ENCODE measurements around the gene ASCC1. TPM values are rescaled to one million over a fixed set of nuclear protein-coding genes. Genes with fewer than 3 reads are reported as not detected.
A peak's percentile ranks its signal among the peaks of the same experiment; 100 is the strongest.

The ASCC1 gene
- total RNA-seq, 2 experiments from 2014 or later, result 61.6 to 66.2 TPM

- intact Hi-C loops (cut with micrococcal nuclease), result no loop called here
- no peak overlapping the region for H3K4me3 Mint-ChIP-seq
- H3K36me3 Mint-ChIP-seq (ENCODE audit: low read depth), result peaks cover 15% of the 10 kb centered on the region
- TF ChIP-seq CTCF (IDR thresholded peaks at IDR 0.05), result no peak
- ChIA-PET POLR2A (interaction anchor here (1.0 kb wide), 1 partner anchor 21 kb away, joined by 4 read pairs; no protein-coding TSS in a partner anchor), CTCF (interaction anchor here (0.7 to 4.4 kb wide), 22 partner anchors 10 to 216 kb away, joined by 3 to 41 read pairs (median 6); partner anchors contain the start of gene SPOCK2)
- H3K9me3 Mint-ChIP-seq, result no peaks in the 10 kb centered on the region
- DNase-seq (no peak), ATAC-seq (no peak)
- H3K27me3 Mint-ChIP-seq, result no peaks in the 10 kb centered on the region
- no peak overlapping the region for H3K27ac Mint-ChIP-seq
- peaks cover 27% of the 10 kb centered on the region for H3K4me1 Mint-ChIP-seq (ENCODE audit: low read depth)
Measured at GRCh38 chr10:72126872-72127232, 89.2 kb downstream of the ASCC1 start.

- ATAC-seq, result no peak
Measured at GRCh38 chr10:72126184-72126871, 89.7 kb downstream of the ASCC1 start.

GRCh38 chr10:72124989-72125388 is 91.1 kb downstream of the ASCC1 start:
- H3K9me3 Mint-ChIP-seq, result no peaks in the 10 kb centered on the region
- peaks cover 29% of the 10 kb centered on the region for H3K4me1 Mint-ChIP-seq (ENCODE audit: low read depth)
- no peak for ATAC-seq
- no peak overlapping the region for H3K4me3 Mint-ChIP-seq
- ChIA-PET POLR2A (interaction anchor here (1.0 to 1.5 kb wide), 3 partner anchors 37 to 149 kb away, joined by 3 to 4 read pairs (median 4); partner anchors contain the start of genes DDIT4 and SPOCK2), CTCF (interaction anchor here (1.0 to 4.4 kb wide), 12 partner anchors 10 to 228 kb away, joined by 3 to 41 read pairs (median 4); no protein-coding TSS in a partner anchor)
- no peak for TF ChIP-seq CTCF (IDR thresholded peaks at IDR 0.05)
- H3K36me3 Mint-ChIP-seq (ENCODE audit: low read depth), result peaks cover 19% of the 10 kb centered on the region
- no peaks in the 10 kb centered on the region for H3K27me3 Mint-ChIP-seq
- H3K27ac Mint-ChIP-seq, result no peak overlapping the region
- intact Hi-C loops (cut with micrococcal nuclease), result no loop called here
- no peak for DNase-seq

More at GRCh38 chr10:72126184-72126871, 89.7 kb downstream of the ASCC1 start:
- intact Hi-C loops (cut with micrococcal nuclease), result no loop called here
- Mint-ChIP-seq H3K4me3 (no peak overlapping the region), H3K9me3 (no peaks in the 10 kb centered on the region), H3K27me3 (no peaks in the 10 kb centered on the region), H3K27ac (no peak overlapping the region), H3K36me3 (ENCODE audit: low read depth) (peaks cover 17% of the 10 kb centered on the region), H3K4me1 (ENCODE audit: low read depth) (peaks cover 30% of the 10 kb centered on the region)
- POLR2A ChIA-PET, result interaction anchor here (0.7 to 1.2 kb wide), 3 partner anchors 11 to 31 kb away, joined by 3 to 4 read pairs (median 3); no protein-coding TSS in a partner anchor
- peak; percentile 28 for TF ChIP-seq CTCF (IDR thresholded peaks at IDR 0.05)
- CTCF ChIA-PET, result interaction anchor here (0.7 to 4.4 kb wide), 28 partner anchors 11 to 217 kb away, joined by 3 to 41 read pairs (median 4); partner anchors contain the start of gene SPOCK2
- DNase-seq, result no peak

GRCh38 chr10:72124381-72124780 is 91.7 kb downstream of the ASCC1 start:
- ChIA-PET CTCF (interaction anchor here (1.1 to 4.4 kb wide), 5 partner anchors 9 to 228 kb away, joined by 3 to 41 read pairs (median 3); no protein-coding TSS in a partner anchor), POLR2A (interaction anchor here (1.0 to 1.5 kb wide), 3 partner anchors 37 to 149 kb away, joined by 3 to 4 read pairs (median 4); partner anchors contain the start of genes DDIT4 and SPOCK2)
- no peak overlapping the region for H3K4me3 Mint-ChIP-seq
- intact Hi-C loops (cut with micrococcal nuclease), result no loop called here
- ATAC-seq (no peak), DNase-seq (no peak)
- peaks cover 22% of the 10 kb centered on the region for H3K36me3 Mint-ChIP-seq (ENCODE audit: low read depth)
- no peaks in the 10 kb centered on the region for H3K27me3 Mint-ChIP-seq
- H3K9me3 Mint-ChIP-seq, result no peaks in the 10 kb centered on the region
- no peak for TF ChIP-seq CTCF (IDR thresholded peaks at IDR 0.05)
- peaks cover 28% of the 10 kb centered on the region for H3K4me1 Mint-ChIP-seq (ENCODE audit: low read depth)
- H3K27ac Mint-ChIP-seq, result no peak overlapping the region

- POLR2A ChIA-PET, result interaction anchor here (1.3 kb wide), 1 partner anchor 15 kb away, joined by 3 read pairs; no protein-coding TSS in a partner anchor
- Mint-ChIP-seq H3K4me1 (ENCODE audit: low read depth) (peaks cover 28% of the 10 kb centered on the region), H3K36me3 (ENCODE audit: low read depth) (peaks cover 23% of the 10 kb centered on the region), H3K27me3 (no peaks in the 10 kb centered on the region), H3K27ac (no peak overlapping the region), H3K9me3 (no peaks in the 10 kb centered on the region), H3K4me3 (no peak overlapping the region)
- DNase-seq, result no peak
- ATAC-seq, result no peak
- intact Hi-C loops (cut with micrococcal nuclease), result no loop called here
- CTCF ChIA-PET, result interaction anchor here (1.6 kb wide), 1 partner anchor 214 kb away, joined by 7 read pairs; no protein-coding TSS in a partner anchor
- no peak for TF ChIP-seq CTCF (IDR thresholded peaks at IDR 0.05)
Measured at GRCh38 chr10:72123616-72124015, 92.5 kb downstream of the ASCC1 start.

Measured in activated CD8-positive, alpha-beta T cell treated with anti-CD3 and anti-CD28 coated beads for 36 hours (primary cell).